ENCODE results near the gene C1QTNF12.

Gene C1QTNF12

DNA sequence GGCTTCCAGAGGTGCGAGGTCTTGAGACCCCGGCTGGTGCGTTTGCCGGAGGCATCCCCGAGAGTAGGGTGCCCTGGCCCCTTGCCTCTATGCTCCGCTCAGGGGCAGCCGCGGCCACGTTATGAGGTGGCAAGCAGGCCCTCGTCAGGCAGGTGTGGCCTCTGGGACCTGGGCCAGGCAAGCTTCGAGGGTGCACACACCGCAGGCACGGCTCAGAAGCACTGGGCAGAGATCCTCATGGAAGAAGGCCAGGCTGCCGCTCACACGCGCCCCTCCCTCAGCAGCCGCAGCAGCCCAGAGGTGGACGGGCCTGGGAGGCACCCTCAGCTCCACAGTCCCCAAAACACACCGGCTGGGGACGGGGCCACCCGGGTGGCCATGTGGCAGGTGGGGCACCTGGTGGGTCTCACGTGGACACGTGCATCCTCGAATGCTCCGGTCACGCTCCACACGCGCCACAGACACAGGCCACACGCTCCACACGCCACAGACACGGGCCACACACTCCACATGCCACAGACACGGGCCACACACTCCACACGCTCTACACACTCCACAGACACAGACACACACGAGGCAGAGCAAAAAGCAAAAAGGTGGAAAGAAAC lies 21.2 kb downstream of the C1QTNF12 start:
- H3K9me3 ChIP-seq: no peaks in the 10 kb centered on the region
- no peak for DNase-seq
- H3K27me3 ChIP-seq: no peaks in the 10 kb centered on the region
- H3K4me3 ChIP-seq (ENCODE audit: low read depth, low read length): no peak overlapping the region
- H3K4me1 ChIP-seq: no peaks in the 10 kb centered on the region
- H3K36me3 ChIP-seq: peaks cover 72% of the 10 kb centered on the region
- TF ChIP-seq, protein P1, sequence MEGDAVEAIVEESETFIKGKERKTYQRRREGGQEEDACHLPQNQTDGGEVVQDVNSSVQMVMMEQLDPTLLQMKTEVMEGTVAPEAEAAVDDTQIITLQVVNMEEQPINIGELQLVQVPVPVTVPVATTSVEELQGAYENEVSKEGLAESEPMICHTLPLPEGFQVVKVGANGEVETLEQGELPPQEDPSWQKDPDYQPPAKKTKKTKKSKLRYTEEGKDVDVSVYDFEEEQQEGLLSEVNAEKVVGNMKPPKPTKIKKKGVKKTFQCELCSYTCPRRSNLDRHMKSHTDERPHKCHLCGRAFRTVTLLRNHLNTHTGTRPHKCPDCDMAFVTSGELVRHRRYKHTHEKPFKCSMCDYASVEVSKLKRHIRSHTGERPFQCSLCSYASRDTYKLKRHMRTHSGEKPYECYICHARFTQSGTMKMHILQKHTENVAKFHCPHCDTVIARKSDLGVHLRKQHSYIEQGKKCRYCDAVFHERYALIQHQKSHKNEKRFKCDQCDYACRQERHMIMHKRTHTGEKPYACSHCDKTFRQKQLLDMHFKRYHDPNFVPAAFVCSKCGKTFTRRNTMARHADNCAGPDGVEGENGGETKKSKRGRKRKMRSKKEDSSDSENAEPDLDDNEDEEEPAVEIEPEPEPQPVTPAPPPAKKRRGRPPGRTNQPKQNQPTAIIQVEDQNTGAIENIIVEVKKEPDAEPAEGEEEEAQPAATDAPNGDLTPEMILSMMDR (IDR thresholded peaks at IDR 0.05; ENCODE audit: low read depth, low read length): no peak

DNA sequence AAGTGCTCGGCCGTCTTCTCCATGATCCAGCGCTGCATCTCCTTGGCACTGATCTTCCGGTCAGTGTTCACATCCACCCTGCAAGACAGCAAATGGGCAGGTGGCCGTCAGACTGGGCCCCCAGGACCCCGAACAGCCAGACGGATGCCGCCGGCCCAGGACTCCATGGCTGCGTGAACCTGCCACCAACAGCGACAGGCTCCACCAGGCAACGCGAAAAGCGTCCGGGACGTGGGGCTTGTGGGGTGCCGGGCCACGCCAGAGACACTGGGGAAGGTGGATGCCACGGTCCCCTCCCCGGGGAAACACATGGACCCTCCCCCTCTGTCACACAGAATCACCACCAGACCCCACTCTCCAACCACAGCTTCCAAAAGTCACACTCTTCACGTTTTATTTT lies 22.6 kb downstream of the C1QTNF12 start:
- TF ChIP-seq, protein P1 (IDR thresholded peaks at IDR 0.05; ENCODE audit: low read depth, low read length): no peak
- Histone ChIP-seq H3K9me3 (no peaks in the 10 kb centered on the region), H3K27me3 (no peaks in the 10 kb centered on the region), H3K4me1 (no peaks in the 10 kb centered on the region), H3K4me3 (ENCODE audit: low read depth, low read length) (no peak overlapping the region), H3K36me3 (peaks cover 68% of the 10 kb centered on the region)
- DNase-seq: no peak

DNA sequence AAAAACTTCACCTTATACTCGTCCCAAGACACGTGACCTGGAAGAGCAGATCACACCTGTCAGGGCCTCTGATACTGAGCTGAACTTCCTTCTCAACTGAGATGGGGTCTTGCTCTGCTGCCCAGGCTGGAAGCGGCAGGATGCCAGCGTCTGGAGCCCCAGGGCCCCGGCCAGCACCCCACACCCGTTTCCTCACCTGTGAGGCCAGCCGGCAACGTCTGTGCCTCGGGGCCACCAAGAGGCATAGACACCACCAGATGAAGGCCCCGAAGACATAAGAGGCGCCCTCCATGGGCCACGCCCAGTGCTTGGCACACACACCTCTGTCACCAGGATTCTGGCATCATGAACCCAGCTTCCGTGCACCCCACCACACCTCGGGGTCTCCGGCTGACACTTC lies 23.2 kb downstream of the C1QTNF12 start:
- H3K27me3 ChIP-seq: no peaks in the 10 kb centered on the region
- H3K9me3 ChIP-seq: no peaks in the 10 kb centered on the region
- no peaks in the 10 kb centered on the region for H3K4me1 ChIP-seq
- DNase-seq: no peak
- no peak overlapping the region for H3K4me3 ChIP-seq (ENCODE audit: low read depth, low read length)
- peaks cover 68% of the 10 kb centered on the region for H3K36me3 ChIP-seq
- TF ChIP-seq, protein P1 (IDR thresholded peaks at IDR 0.05; ENCODE audit: low read depth, low read length): no peak

DNA sequence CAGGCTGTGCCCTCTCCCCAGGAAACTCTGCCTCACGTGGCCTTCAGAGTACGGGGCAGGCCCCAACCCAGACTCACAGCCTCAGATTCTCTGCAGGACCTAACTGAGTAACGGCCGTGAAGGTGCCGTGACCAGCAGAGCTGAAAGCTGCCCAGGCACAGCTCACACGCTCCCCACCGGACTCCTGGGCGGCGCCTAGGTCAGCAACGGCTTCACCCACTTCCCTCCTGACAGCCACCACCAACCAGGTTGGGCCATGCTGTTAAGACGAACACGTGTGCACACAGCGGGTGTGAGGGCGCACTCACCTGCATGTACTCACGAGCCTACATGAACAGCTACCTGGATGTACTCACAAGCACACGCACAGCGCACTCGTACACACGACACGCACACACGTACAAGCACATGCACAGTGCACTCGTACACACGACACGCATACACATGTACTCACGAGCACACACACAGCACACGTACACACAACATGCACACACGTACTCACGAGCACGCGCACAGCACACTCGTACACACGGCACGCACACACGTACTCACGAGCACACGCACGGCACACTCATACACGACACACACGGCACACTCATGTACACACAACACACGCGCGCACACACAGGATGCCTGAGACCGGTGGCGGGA lies 23.8 kb downstream of the C1QTNF12 start:
- H3K9me3 ChIP-seq: no peaks in the 10 kb centered on the region
- TF ChIP-seq, protein P1 (IDR thresholded peaks at IDR 0.05; ENCODE audit: low read depth, low read length): no peak
- no peak overlapping the region for H3K4me3 ChIP-seq (ENCODE audit: low read depth, low read length)
- H3K36me3 ChIP-seq: peaks cover 68% of the 10 kb centered on the region
- DNase-seq: no peak
- no peaks in the 10 kb centered on the region for H3K4me1 ChIP-seq
- no peaks in the 10 kb centered on the region for H3K27me3 ChIP-seq

DNA sequence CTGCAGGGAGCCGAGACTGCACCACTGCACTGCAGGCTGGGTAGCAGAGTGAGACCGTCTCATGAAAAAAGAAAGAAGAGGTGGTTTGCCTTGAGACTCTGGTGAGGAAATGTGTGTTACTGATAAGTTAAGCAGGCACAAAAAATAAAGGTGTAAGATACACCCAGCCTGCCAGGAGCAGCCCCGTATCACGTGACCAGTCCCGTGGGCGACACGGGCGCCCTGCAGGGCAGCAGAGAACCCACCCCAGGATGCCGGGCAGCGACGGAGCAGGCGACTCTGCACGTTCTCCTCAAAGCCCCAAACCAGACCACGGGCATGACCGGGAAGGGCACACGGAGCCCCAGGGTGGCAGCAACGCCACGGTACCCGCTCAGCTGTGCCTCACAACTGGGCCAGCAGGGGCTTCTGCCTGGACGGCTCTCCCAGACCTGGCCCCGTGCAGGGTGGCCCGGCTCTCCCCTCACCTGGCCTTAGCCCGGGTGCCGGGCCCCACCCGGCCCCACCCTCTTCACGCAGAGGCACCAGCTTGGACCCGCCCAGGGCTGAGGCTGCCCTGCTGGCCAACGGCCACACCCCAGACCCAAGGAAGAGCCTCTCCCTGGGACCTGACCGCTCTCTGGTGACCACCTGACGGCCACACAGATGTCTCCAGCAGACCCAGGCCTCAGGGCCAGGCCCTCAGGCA lies 24.5 kb downstream of the C1QTNF12 start:
- TF ChIP-seq, protein P1 (IDR thresholded peaks at IDR 0.05; ENCODE audit: low read depth, low read length): no peak
- DNase-seq: no peak
- H3K4me1 ChIP-seq: no peaks in the 10 kb centered on the region
- H3K36me3 ChIP-seq: peaks cover 67% of the 10 kb centered on the region
- no peaks in the 10 kb centered on the region for H3K9me3 ChIP-seq
- no peak overlapping the region for H3K4me3 ChIP-seq (ENCODE audit: low read depth, low read length)
- no peaks in the 10 kb centered on the region for H3K27me3 ChIP-seq

DNA sequence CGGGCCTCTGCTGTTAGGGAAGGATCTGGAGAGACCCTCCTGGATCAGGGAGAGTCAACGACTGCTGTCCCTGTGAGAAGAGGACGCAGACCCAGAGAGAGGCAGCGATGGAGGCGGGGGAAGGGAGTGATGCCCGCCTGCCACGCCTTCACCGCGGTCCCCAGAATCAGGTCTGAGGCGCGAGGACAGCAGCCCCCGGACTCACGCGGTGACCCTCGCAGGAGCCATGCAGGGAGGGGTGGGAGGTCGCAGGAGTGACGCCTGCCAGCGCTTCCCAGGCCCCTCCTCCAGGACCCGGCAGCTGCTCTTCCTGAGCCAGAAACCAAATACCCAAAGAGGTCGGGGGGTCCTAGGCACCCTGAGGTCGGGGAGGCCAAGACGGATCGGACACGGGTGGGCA lies 26.3 kb downstream of the C1QTNF12 start:
- TF ChIP-seq, protein P1 (IDR thresholded peaks at IDR 0.05; ENCODE audit: low read depth, low read length): no peak
- no peaks in the 10 kb centered on the region for H3K4me1 ChIP-seq
- no peaks in the 10 kb centered on the region for H3K9me3 ChIP-seq
- DNase-seq: no peak
- H3K4me3 ChIP-seq (ENCODE audit: low read depth, low read length): no peak overlapping the region
- H3K27me3 ChIP-seq: no peaks in the 10 kb centered on the region
- H3K36me3 ChIP-seq: peaks cover 60% of the 10 kb centered on the region

Data from BE2C (cell line).